AG09319 (cell line): Measurements from ENCODE around the gene SLC17A3.

Source experiments
- DNase-seq: peaks from one replicate; pipeline ENCODE4 v3.0.0-alpha.2; 2010; ENCODE audit warnings: low read depth; ENCODE audit errors: extremely low read depth
- TF ChIP-seq, protein P1 (sequence below): IDR thresholded peaks from 2 replicates; pipeline ENCODE4 v1.5.1; 2011; ENCODE audit warnings: low read depth, mild to moderate bottlenecking, inconsistent platforms, low read length, moderate library complexity

SLC17A3 gene

DNA sequence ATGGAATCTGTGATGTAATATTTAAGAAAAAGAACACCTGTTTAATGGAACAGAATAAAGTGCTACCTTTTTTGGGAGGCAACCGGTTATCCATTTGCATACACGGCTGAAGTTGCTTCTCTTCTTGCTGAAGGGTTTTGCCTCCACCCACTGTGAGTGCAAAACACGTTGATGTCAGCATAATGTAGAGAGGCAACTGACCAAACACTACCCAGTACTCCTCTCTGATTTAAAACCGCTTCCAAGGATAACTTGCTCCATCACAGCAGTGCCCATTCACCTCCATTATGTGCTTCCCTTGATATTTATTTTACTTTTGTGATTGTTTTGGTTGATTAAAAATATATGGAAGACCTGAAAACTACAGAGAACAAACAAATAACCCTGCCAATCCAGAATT is 43.6 kb downstream of the SLC17A3 start:
- TF ChIP-seq, protein P1, sequence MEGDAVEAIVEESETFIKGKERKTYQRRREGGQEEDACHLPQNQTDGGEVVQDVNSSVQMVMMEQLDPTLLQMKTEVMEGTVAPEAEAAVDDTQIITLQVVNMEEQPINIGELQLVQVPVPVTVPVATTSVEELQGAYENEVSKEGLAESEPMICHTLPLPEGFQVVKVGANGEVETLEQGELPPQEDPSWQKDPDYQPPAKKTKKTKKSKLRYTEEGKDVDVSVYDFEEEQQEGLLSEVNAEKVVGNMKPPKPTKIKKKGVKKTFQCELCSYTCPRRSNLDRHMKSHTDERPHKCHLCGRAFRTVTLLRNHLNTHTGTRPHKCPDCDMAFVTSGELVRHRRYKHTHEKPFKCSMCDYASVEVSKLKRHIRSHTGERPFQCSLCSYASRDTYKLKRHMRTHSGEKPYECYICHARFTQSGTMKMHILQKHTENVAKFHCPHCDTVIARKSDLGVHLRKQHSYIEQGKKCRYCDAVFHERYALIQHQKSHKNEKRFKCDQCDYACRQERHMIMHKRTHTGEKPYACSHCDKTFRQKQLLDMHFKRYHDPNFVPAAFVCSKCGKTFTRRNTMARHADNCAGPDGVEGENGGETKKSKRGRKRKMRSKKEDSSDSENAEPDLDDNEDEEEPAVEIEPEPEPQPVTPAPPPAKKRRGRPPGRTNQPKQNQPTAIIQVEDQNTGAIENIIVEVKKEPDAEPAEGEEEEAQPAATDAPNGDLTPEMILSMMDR, result no peak
- no peak for DNase-seq

DNA sequence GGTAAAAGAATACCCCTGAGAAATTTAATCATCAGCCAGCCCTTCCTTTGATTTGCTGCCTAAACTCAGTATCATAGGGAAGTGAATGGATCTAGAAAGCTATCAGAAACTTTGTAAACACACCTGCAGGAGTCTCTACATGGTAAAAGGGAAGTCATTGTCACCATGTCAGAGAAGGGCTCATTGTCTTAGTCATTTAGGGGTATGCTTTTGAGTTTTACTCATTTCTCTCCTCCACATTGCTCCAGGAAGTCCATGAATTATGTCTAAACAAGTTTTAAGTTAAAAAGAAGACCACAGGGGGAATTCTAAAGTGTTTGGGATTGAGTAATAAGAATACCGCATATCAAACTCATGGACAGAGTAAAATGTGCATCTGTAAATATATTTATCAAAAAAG is 44.7 kb downstream of the SLC17A3 start:
- TF ChIP-seq, protein P1, result no peak
- DNase-seq, result no peak

- no peak for DNase-seq
- TF ChIP-seq, protein P1, result no peak
Measured at GRCh38 chr6:25821341-25821740, 52.7 kb downstream of the SLC17A3 start.

GRCh38 chr6:25816252-25816651 is 57.8 kb downstream of the SLC17A3 start:
- no peak for DNase-seq
- TF ChIP-seq, protein P1, result no peak

DNA sequence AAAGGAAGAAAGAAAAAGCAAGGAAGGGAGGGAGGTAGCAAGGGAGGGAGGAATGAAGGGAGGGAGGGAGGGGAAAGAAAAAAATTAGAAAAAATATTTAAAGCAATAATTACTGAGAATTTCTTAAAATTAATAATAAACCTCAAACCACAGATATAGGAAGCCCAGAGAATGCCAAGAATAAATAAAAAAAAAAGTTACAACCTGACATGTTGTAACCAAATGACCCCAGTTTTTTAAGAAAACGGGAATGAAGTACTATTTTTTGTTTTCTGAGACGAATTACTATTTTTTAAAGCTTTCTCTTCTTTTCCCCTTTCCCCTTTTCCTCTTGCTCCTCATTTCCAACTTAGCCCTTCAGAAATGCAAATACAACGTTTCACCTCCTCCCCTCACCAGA is 58.8 kb downstream of the SLC17A3 start:
- TF ChIP-seq, protein P1, result no peak

GRCh38 chr6:25804804-25805203 is 69.2 kb downstream of the SLC17A3 start:
- DNase-seq, result no peak
- TF ChIP-seq, protein P1, result no peak

More for the DNA sequence above, 58.8 kb downstream of the SLC17A3 start:
- no peak for DNase-seq

GRCh38 chr6:25801436-25801835 is 72.6 kb downstream of the SLC17A3 start:
- no peak for DNase-seq
- TF ChIP-seq, protein P1, result no peak
